ENCODE data around the gene SCAF8.

- TF ChIP-seq ZBTB33 (IDR thresholded peaks at IDR 0.05; ENCODE audit: borderline replicate concordance, low read depth) (no peak), CTCF (IDR thresholded peaks at IDR 0.05) (no peak), USF1 (IDR thresholded peaks at IDR 0.05; ENCODE audit: borderline replicate concordance, low read depth) (no peak), TCF12 (IDR thresholded peaks at IDR 0.05) (no peak), MXI1 (IDR thresholded peaks at IDR 0.05; ENCODE audit: low read depth, low read length) (no peak), RAD21 (IDR thresholded peaks at IDR 0.05; ENCODE audit: low read length) (no peak), POLR2AphosphoS5 (IDR thresholded peaks at IDR 0.05; ENCODE audit: low read depth, low read length) (no peak), SIN3A (IDR thresholded peaks at IDR 0.05; ENCODE audit: borderline replicate concordance, low read depth, low read length) (no peak), SMC3 (IDR thresholded peaks at IDR 0.05; ENCODE audit: low read depth, low read length) (no peak), TAF1 (IDR thresholded peaks at IDR 0.05; ENCODE audit: borderline replicate concordance, low read depth, low read length) (no peak)
- TF ChIP-seq, protein P1, sequence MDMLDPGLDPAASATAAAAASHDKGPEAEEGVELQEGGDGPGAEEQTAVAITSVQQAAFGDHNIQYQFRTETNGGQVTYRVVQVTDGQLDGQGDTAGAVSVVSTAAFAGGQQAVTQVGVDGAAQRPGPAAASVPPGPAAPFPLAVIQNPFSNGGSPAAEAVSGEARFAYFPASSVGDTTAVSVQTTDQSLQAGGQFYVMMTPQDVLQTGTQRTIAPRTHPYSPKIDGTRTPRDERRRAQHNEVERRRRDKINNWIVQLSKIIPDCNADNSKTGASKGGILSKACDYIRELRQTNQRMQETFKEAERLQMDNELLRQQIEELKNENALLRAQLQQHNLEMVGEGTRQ (IDR thresholded peaks at IDR 0.05; ENCODE audit: borderline replicate concordance, low read depth, low read length): no peak
- TF ChIP-seq, protein P2, sequence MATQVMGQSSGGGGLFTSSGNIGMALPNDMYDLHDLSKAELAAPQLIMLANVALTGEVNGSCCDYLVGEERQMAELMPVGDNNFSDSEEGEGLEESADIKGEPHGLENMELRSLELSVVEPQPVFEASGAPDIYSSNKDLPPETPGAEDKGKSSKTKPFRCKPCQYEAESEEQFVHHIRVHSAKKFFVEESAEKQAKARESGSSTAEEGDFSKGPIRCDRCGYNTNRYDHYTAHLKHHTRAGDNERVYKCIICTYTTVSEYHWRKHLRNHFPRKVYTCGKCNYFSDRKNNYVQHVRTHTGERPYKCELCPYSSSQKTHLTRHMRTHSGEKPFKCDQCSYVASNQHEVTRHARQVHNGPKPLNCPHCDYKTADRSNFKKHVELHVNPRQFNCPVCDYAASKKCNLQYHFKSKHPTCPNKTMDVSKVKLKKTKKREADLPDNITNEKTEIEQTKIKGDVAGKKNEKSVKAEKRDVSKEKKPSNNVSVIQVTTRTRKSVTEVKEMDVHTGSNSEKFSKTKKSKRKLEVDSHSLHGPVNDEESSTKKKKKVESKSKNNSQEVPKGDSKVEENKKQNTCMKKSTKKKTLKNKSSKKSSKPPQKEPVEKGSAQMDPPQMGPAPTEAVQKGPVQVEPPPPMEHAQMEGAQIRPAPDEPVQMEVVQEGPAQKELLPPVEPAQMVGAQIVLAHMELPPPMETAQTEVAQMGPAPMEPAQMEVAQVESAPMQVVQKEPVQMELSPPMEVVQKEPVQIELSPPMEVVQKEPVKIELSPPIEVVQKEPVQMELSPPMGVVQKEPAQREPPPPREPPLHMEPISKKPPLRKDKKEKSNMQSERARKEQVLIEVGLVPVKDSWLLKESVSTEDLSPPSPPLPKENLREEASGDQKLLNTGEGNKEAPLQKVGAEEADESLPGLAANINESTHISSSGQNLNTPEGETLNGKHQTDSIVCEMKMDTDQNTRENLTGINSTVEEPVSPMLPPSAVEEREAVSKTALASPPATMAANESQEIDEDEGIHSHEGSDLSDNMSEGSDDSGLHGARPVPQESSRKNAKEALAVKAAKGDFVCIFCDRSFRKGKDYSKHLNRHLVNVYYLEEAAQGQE (IDR thresholded peaks at IDR 0.05; ENCODE audit: low read depth, low read length): no peak
- TF ChIP-seq, protein P3, sequence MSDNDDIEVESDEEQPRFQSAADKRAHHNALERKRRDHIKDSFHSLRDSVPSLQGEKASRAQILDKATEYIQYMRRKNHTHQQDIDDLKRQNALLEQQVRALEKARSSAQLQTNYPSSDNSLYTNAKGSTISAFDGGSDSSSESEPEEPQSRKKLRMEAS (IDR thresholded peaks at IDR 0.05; ENCODE audit: low read depth): no peak
Observed at GRCh38 chr6:154706389-154706788, 26.8 kb upstream of the SCAF8 start.

All from SK-N-SH (cell line).